Measurements from ENCODE around the gene ATP10B.

DNA sequence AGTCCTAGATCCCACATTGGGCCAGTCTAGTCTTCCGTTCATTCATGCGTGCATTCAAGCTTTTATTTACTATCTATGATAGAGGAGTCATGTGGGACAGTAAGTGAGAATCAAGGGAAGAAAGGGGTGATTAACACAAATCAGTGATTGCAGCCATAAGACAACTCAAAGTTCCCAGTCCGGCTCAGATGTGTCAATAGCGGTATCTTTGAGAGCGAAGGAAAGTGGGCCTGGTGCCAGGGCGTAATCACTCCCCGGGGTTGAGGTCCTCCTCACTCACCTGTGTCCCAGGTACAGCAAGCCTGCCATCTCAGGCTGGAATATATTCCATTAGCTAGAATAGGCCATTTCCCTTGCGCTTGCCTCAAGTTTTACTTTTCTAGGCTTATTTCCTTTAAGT, 196.3 kb downstream of the ATP10B start:
- TF ChIP-seq, protein P1, sequence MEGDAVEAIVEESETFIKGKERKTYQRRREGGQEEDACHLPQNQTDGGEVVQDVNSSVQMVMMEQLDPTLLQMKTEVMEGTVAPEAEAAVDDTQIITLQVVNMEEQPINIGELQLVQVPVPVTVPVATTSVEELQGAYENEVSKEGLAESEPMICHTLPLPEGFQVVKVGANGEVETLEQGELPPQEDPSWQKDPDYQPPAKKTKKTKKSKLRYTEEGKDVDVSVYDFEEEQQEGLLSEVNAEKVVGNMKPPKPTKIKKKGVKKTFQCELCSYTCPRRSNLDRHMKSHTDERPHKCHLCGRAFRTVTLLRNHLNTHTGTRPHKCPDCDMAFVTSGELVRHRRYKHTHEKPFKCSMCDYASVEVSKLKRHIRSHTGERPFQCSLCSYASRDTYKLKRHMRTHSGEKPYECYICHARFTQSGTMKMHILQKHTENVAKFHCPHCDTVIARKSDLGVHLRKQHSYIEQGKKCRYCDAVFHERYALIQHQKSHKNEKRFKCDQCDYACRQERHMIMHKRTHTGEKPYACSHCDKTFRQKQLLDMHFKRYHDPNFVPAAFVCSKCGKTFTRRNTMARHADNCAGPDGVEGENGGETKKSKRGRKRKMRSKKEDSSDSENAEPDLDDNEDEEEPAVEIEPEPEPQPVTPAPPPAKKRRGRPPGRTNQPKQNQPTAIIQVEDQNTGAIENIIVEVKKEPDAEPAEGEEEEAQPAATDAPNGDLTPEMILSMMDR (IDR thresholded peaks at IDR 0.05; ENCODE audit: borderline replicate concordance, extremely low read depth, low read length, poor library complexity, severe bottlenecking): no peak
- no peak for TF ChIP-seq EZH2 (IDR thresholded peaks at IDR 0.05; ENCODE audit: borderline replicate concordance, low read depth, low read length, severe bottlenecking)

Data from DND-41 (cell line).